DND-41 (cell line): ENCODE data around the gene ZCCHC14.

ENCODE experiments used
- ATAC-seq: fragments of 200-7000 bp; cut with Tn5 transposase; 3 replicates; pipeline ENCODE4 v1.9.1; 2021; ENCODE audit warnings: low read depth; ENCODE audit not compliant: insufficient read depth
- DNase-seq: peaks from one replicate; pipeline ENCODE4 v3.0.0-alpha.2; 2020
- H2AFZ ChIP-seq: 2 replicates; pipeline ENCODE4 v1.6.0; 2012; ENCODE audit warnings: low read depth, low read length
- H3K27ac ChIP-seq: 2 replicates; pipeline ENCODE4 v1.5.1; 2012; ENCODE audit warnings: low read length, inconsistent platforms
- H3K27me3 ChIP-seq: fragments of 200-600 bp; sonication (generic); 2 replicates; pipeline ENCODE4 v1.6.0; 2012; ENCODE audit warnings: low read length, mild to moderate bottlenecking, inconsistent platforms; ENCODE audit not compliant: insufficient read depth, poor library complexity
- H3K36me3 ChIP-seq: 2 replicates; pipeline ENCODE4 v1.5.1; 2012; ENCODE audit warnings: low read length, inconsistent platforms; ENCODE audit not compliant: insufficient read depth
- H3K4me1 ChIP-seq: 2 replicates; pipeline ENCODE4 v1.5.1; 2012; ENCODE audit warnings: mild to moderate bottlenecking, low read length; ENCODE audit not compliant: insufficient read depth
- H3K4me2 ChIP-seq: 2 replicates; pipeline ENCODE4 v1.6.0; 2012; ENCODE audit warnings: mild to moderate bottlenecking, moderate library complexity, low read length, inconsistent platforms; ENCODE audit not compliant: insufficient read depth
- H3K4me3 ChIP-seq, 2 experiments: fragments of 200-600 bp in 1 of 2; shearing (Covaris generic) in 1 of 2; 2 replicates each; pipeline ENCODE4 v1.5.1; 2012 to 2016; ENCODE audit warnings: inconsistent platforms in 2 of 2, low read length in 2 of 2, mild to moderate bottlenecking in 2 of 2, low read depth in 1 of 2, moderate library complexity in 1 of 2
- H3K79me2 ChIP-seq: 2 replicates; pipeline ENCODE4 v1.6.0; 2012; ENCODE audit warnings: low read length, inconsistent platforms; ENCODE audit not compliant: insufficient read depth
- H3K9ac ChIP-seq: 2 replicates; pipeline ENCODE4 v1.6.0; 2012; ENCODE audit warnings: low read depth, mild to moderate bottlenecking, inconsistent platforms, low read length, moderate library complexity
- H3K9me3 ChIP-seq: 2 replicates; pipeline ENCODE4 v1.5.1; 2012; ENCODE audit warnings: low read length, moderate library complexity, mild to moderate bottlenecking, inconsistent platforms; ENCODE audit not compliant: insufficient read depth, severe bottlenecking
- H4K20me1 ChIP-seq: 2 replicates; pipeline ENCODE4 v1.6.0; 2012; ENCODE audit warnings: low read length; ENCODE audit not compliant: insufficient read depth
- CTCF ChIP-seq: IDR thresholded peaks from 2 replicates; pipeline ENCODE4 v1.5.1; 2012; ENCODE audit warnings: borderline replicate concordance, low read length, moderate library complexity, mild to moderate bottlenecking; ENCODE audit not compliant: poor library complexity, severe bottlenecking; ENCODE audit errors: extremely low read depth
- EZH2 ChIP-seq: IDR thresholded peaks from 3 replicates; pipeline ENCODE4 v1.6.1; 2012; ENCODE audit warnings: borderline replicate concordance, low read depth, mild to moderate bottlenecking, moderate library complexity, low read length, inconsistent platforms; ENCODE audit not compliant: severe bottlenecking

ZCCHC14 gene

GRCh38 chr16:87465306-87465705, 27.5 kb downstream of the ZCCHC14 start:
- Histone ChIP-seq H3K4me3 (no peak overlapping the region), H3K27ac (no peak overlapping the region)
- ATAC-seq, result no peak

GRCh38 chr16:87464691-87465300, 28.0 kb downstream of the ZCCHC14 start:
- H3K4me3 ChIP-seq, result no peak overlapping the region
- no peak for TF ChIP-seq CTCF
- no peak for TF ChIP-seq EZH2
- no peaks in the 10 kb centered on the region for H3K9me3 ChIP-seq
- H4K20me1 ChIP-seq, result no peaks in the 10 kb centered on the region; the same call in 1 of the 2 replicates
- H3K27ac ChIP-seq, result no peak overlapping the region
- no peaks in the 10 kb centered on the region for H3K36me3 ChIP-seq
- H3K9ac ChIP-seq, result no peak overlapping the region
- DNase-seq, result peak; percentile 28
- H3K79me2 ChIP-seq, result no peaks in the 10 kb centered on the region
- ATAC-seq, result peak; percentile 73; the same call in 2 of the 3 replicates
- H3K27me3 ChIP-seq, result peaks cover 6% of the 10 kb centered on the region
- H3K4me1 ChIP-seq, result peaks cover 17% of the 10 kb centered on the region
- peak overlapping the region; percentile 19; the same call in 1 of the 2 replicates for H3K4me2 ChIP-seq
- H2AFZ ChIP-seq, result 0 out of 2 replicates have a peak overlapping the region, but pooled peaks have one; percentile 28

More at GRCh38 chr16:87465306-87465705, 27.5 kb downstream of the ZCCHC14 start:
- Histone ChIP-seq H4K20me1 (no peaks in the 10 kb centered on the region; the same call in 1 of the 2 replicates), H3K4me2 (no peak overlapping the region), H3K9me3 (no peaks in the 10 kb centered on the region), H3K27me3 (peaks cover 7% of the 10 kb centered on the region), H3K79me2 (no peaks in the 10 kb centered on the region), H2AFZ (no peak overlapping the region), H3K36me3 (no peaks in the 10 kb centered on the region), H3K4me1 (peaks cover 17% of the 10 kb centered on the region), H3K9ac (no peak overlapping the region)
- TF ChIP-seq EZH2, result no peak
- TF ChIP-seq CTCF, result no peak
- peak; percentile 9 for DNase-seq

- ATAC-seq, result peak; percentile 55
- peak overlapping the region; percentile 19; the same call in 1 of the 2 replicates for H3K4me2 ChIP-seq
- 0 out of 2 replicates have a peak overlapping the region, but pooled peaks have one; percentile 28 for H2AFZ ChIP-seq
- peaks cover 17% of the 10 kb centered on the region for H3K4me1 ChIP-seq
- H3K4me3 ChIP-seq, result no peak overlapping the region
- peak; percentile 9 for DNase-seq
- TF ChIP-seq CTCF (no peak), EZH2 (no peak)
- no peaks in the 10 kb centered on the region for H3K36me3 ChIP-seq
- H3K27ac ChIP-seq, result no peak overlapping the region
- H3K9me3 ChIP-seq, result no peaks in the 10 kb centered on the region
- H4K20me1 ChIP-seq, result no peaks in the 10 kb centered on the region; the same call in 1 of the 2 replicates
- H3K27me3 ChIP-seq, result peaks cover 6% of the 10 kb centered on the region
- H3K79me2 ChIP-seq, result no peaks in the 10 kb centered on the region
- H3K9ac ChIP-seq, result no peak overlapping the region
Observed at GRCh38 chr16:87463722-87464690, 28.8 kb downstream of the ZCCHC14 start.
